Karpas-422 (cell line): ENCODE results near the gene SLC11A1. TPM values are rescaled to one million over a fixed set of nuclear protein-coding genes. Genes with fewer than 3 reads are reported as not detected.

Experiments
- DNase-seq: peaks from one replicate; pipeline ENCODE4 v3.0.0-alpha.2; 2015
- H2AFZ ChIP-seq: fragments of 200-600 bp; sonication (generic); 2 replicates; pipeline ENCODE4 v1.6.1; 2014; ENCODE audit warnings: antibody characterized with exemption, low read length, mixed read lengths
- H3K27ac ChIP-seq: fragments of 200-600 bp; sonication (generic); 2 replicates; pipeline ENCODE4 v1.5.1; 2014; ENCODE audit warnings: mild to moderate bottlenecking, low read length, moderate library complexity
- H3K27me3 ChIP-seq: fragments of 200-600 bp; sonication (generic); 2 replicates; pipeline ENCODE4 v1.6.1; 2014; ENCODE audit warnings: low read length, mixed read lengths
- H3K36me3 ChIP-seq: fragments of 200-600 bp; sonication (generic); 2 replicates; pipeline ENCODE4 v1.6.1; 2014; ENCODE audit warnings: low read length, mixed read lengths; ENCODE audit not compliant: insufficient read depth
- H3K4me1 ChIP-seq: fragments of 200-600 bp; sonication (generic); 2 replicates; pipeline ENCODE4 v1.6.1; 2014; ENCODE audit warnings: mild to moderate bottlenecking, low read length, mixed read lengths
- H3K4me2 ChIP-seq: fragments of 200-600 bp; sonication (generic); 2 replicates; pipeline ENCODE4 v1.6.1; 2014; ENCODE audit warnings: low read length, low read depth, mild to moderate bottlenecking; ENCODE audit not compliant: poor library complexity, severe bottlenecking
- H3K4me3 ChIP-seq: fragments of 200-600 bp; sonication (generic); 2 replicates; pipeline ENCODE4 v1.5.1; 2014; ENCODE audit warnings: mild to moderate bottlenecking, antibody characterized with exemption, low read length, mixed read lengths
- H3K79me2 ChIP-seq: fragments of 200-600 bp; sonication (generic); 2 replicates; pipeline ENCODE4 v1.6.1; 2014; ENCODE audit warnings: mild to moderate bottlenecking, low read length, mixed read lengths
- H3K9ac ChIP-seq: fragments of 200-600 bp; sonication (generic); 2 replicates; pipeline ENCODE4 v1.6.0; 2014; ENCODE audit warnings: low read length
- H3K9me2 ChIP-seq: fragments of 200-600 bp; sonication (generic), shearing (Covaris generic); replicated peaks from 2 replicates; pipeline ENCODE4 v1.6.0; 2014; ENCODE audit warnings: mild to moderate bottlenecking, low read length, moderate library complexity; ENCODE audit not compliant: insufficient read depth
- H3K9me3 ChIP-seq: fragments of 300-700, 200-600 bp; sonication (generic); 2 replicates; pipeline ENCODE4 v1.6.1; 2014; ENCODE audit warnings: low read length, mixed read lengths
- H4K20me1 ChIP-seq: fragments of 200-600 bp; sonication (generic); 2 replicates; pipeline ENCODE4 v1.6.1; 2014; ENCODE audit warnings: mild to moderate bottlenecking, antibody characterized with exemption, low read length, low read depth; ENCODE audit not compliant: insufficient read depth
- total RNA-seq: library from RNA; depleted of rRNA; stranded (reverse); fragments of >200 nt; shearing (Covaris generic); gene quantifications from 2 replicates; pipeline ENCODE4 v1.2.3, GENCODE V29; 2014; ENCODE audit warnings: low replicate concordance

Gene SLC11A1
- total RNA-seq, 1 experiment from 2014 or later: not detected

- Histone ChIP-seq H3K4me1 (peaks cover 4% of the 10 kb centered on the region), H3K4me2 (no peak overlapping the region), H3K4me3 (no peak overlapping the region), H3K79me2 (no peaks in the 10 kb centered on the region), H2AFZ (no peak overlapping the region), H3K9me2 (no peaks in the 10 kb centered on the region), H3K9me3 (no peaks in the 10 kb centered on the region), H3K36me3 (no peaks in the 10 kb centered on the region), H4K20me1 (no peaks in the 10 kb centered on the region), H3K27me3 (no peaks in the 10 kb centered on the region), H3K9ac (no peak overlapping the region), H3K27ac (no peak overlapping the region)
- DNase-seq: no peak
Observed at GRCh38 chr2:218423584-218423983, 41.5 kb downstream of the SLC11A1 start.

GRCh38 chr2:218425531-218425930, 43.5 kb downstream of the SLC11A1 start:
- no peak overlapping the region for H3K4me2 ChIP-seq
- H4K20me1 ChIP-seq: no peaks in the 10 kb centered on the region
- H3K79me2 ChIP-seq: no peaks in the 10 kb centered on the region
- H3K9me3 ChIP-seq: no peaks in the 10 kb centered on the region
- no peak for DNase-seq
- no peaks in the 10 kb centered on the region for H3K36me3 ChIP-seq
- no peak overlapping the region for H3K27ac ChIP-seq
- no peaks in the 10 kb centered on the region for H3K27me3 ChIP-seq
- H3K4me3 ChIP-seq: no peak overlapping the region
- H3K9me2 ChIP-seq: no peaks in the 10 kb centered on the region
- no peaks in the 10 kb centered on the region for H3K4me1 ChIP-seq
- no peak overlapping the region for H2AFZ ChIP-seq
- H3K9ac ChIP-seq: no peak overlapping the region

GRCh38 chr2:218427741-218428140, 45.7 kb downstream of the SLC11A1 start:
- Histone ChIP-seq H3K9ac (no peak overlapping the region), H3K4me1 (no peaks in the 10 kb centered on the region), H2AFZ (no peak overlapping the region), H3K27ac (no peak overlapping the region), H3K36me3 (no peaks in the 10 kb centered on the region), H4K20me1 (no peaks in the 10 kb centered on the region), H3K27me3 (no peaks in the 10 kb centered on the region), H3K79me2 (no peaks in the 10 kb centered on the region), H3K4me2 (no peak overlapping the region), H3K9me3 (no peaks in the 10 kb centered on the region), H3K4me3 (no peak overlapping the region), H3K9me2 (no peaks in the 10 kb centered on the region)
- DNase-seq: peak; percentile 42

GRCh38 chr2:218428846-218429558, 46.9 kb downstream of the SLC11A1 start:
- H3K4me2 ChIP-seq: no peak overlapping the region
- H4K20me1 ChIP-seq: no peaks in the 10 kb centered on the region
- no peaks in the 10 kb centered on the region for H3K27me3 ChIP-seq
- H3K9ac ChIP-seq: no peak overlapping the region
- peak; percentile 15 for DNase-seq
- no peaks in the 10 kb centered on the region for H3K9me2 ChIP-seq
- H3K4me1 ChIP-seq: no peaks in the 10 kb centered on the region
- no peaks in the 10 kb centered on the region for H3K36me3 ChIP-seq
- no peak overlapping the region for H2AFZ ChIP-seq
- H3K9me3 ChIP-seq: no peaks in the 10 kb centered on the region
- H3K79me2 ChIP-seq: no peaks in the 10 kb centered on the region
- H3K4me3 ChIP-seq: no peak overlapping the region
- H3K27ac ChIP-seq: no peak overlapping the region

DNA sequence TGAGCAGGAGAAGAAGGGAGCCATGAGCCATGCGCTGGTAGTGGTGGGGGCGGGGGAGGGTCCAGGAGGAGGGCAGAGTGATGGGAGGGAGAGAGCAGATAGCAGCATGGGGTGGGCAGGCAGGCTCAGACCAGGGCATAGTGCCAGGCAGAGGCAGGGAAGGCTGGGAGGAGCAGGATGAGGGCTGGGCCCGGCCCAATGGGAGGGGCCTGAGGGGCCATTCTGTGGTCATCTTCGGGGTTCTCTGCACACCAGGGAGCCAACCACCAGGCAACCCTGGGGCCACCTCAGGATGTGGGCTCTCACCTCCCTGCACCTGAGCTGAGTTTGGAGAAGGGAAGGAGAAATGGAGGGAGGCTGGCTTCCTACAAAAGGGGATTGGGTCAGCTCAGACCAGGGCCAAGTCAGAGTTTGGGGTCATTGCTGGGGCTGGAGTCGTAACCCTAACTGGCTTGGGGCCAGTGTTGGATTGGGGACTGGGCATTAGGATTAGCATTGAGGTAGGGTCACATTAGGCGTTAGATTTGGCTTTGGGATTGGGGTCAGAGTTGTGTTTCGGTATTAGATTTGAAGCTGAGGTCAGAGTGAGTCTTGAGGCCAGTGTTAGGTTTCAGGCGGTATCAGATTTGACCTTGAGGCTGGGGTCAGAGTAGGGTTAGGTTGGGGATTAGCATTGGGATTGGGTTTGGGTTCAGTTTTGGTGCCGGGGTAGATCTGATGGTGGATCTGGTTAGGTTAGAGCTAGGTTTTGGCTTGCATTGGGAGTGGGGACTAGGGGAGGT, 48.0 kb downstream of the SLC11A1 start:
- Histone ChIP-seq H4K20me1 (no peaks in the 10 kb centered on the region), H3K4me3 (no peak overlapping the region), H3K9ac (no peak overlapping the region), H3K27ac (no peak overlapping the region), H2AFZ (no peak overlapping the region), H3K79me2 (no peaks in the 10 kb centered on the region), H3K27me3 (no peaks in the 10 kb centered on the region), H3K36me3 (no peaks in the 10 kb centered on the region), H3K4me1 (no peaks in the 10 kb centered on the region), H3K9me3 (no peaks in the 10 kb centered on the region), H3K4me2 (no peak overlapping the region), H3K9me2 (no peaks in the 10 kb centered on the region)
- peak; percentile 32 for DNase-seq

DNA sequence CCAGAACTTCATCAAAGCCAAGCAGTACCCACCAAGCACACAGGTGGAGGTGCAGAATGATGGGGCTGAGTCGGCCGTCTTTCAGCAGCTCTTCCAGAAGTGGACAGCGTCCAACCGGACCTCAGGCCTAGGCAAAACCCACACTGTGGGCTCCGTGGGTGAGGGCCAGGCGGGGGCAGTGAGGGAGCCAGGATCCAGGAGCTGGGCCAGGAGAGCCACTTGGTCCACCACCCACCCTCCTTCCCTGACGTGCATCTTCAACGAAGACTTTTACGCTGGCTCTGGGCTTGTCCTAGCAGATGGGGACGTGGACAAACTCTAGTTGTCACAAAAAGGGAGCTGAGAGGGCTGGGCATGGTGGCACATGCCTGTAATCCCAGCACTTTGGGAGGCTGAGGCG, 48.6 kb downstream of the SLC11A1 start:
- Histone ChIP-seq H3K4me2 (no peak overlapping the region), H3K79me2 (no peaks in the 10 kb centered on the region), H3K9me2 (no peaks in the 10 kb centered on the region), H3K9ac (no peak overlapping the region), H3K4me3 (no peak overlapping the region), H3K36me3 (no peaks in the 10 kb centered on the region), H4K20me1 (no peaks in the 10 kb centered on the region), H3K27ac (no peak overlapping the region), H2AFZ (no peak overlapping the region), H3K4me1 (no peaks in the 10 kb centered on the region), H3K9me3 (no peaks in the 10 kb centered on the region), H3K27me3 (no peaks in the 10 kb centered on the region)
- peak; percentile 26 for DNase-seq

DNA sequence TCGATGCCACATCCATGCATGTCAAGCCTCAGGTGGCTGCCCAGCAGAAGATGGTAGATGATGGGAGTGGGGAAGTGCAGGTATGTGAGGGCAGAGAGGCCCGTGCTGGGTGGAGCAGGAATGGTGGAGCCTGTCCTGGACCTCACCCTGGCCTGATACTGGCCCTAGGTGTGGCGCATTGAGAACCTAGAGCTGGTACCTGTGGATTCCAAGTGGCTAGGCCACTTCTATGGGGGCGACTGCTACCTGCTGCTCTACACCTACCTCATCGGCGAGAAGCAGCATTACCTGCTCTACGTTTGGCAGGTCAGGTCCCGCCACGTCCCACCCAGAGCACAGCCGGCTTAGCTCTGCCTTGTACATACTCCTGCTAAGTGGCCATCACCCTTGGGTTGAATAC, 49.8 kb downstream of the SLC11A1 start:
- Histone ChIP-seq H3K9me2 (no peaks in the 10 kb centered on the region), H4K20me1 (no peaks in the 10 kb centered on the region), H3K9ac (no peak overlapping the region), H3K79me2 (no peaks in the 10 kb centered on the region), H3K36me3 (no peaks in the 10 kb centered on the region), H2AFZ (no peak overlapping the region), H3K4me2 (no peak overlapping the region), H3K9me3 (no peaks in the 10 kb centered on the region), H3K4me1 (no peaks in the 10 kb centered on the region), H3K27me3 (no peaks in the 10 kb centered on the region), H3K4me3 (no peak overlapping the region), H3K27ac (no peak overlapping the region)
- peak; percentile 23 for DNase-seq

DNA sequence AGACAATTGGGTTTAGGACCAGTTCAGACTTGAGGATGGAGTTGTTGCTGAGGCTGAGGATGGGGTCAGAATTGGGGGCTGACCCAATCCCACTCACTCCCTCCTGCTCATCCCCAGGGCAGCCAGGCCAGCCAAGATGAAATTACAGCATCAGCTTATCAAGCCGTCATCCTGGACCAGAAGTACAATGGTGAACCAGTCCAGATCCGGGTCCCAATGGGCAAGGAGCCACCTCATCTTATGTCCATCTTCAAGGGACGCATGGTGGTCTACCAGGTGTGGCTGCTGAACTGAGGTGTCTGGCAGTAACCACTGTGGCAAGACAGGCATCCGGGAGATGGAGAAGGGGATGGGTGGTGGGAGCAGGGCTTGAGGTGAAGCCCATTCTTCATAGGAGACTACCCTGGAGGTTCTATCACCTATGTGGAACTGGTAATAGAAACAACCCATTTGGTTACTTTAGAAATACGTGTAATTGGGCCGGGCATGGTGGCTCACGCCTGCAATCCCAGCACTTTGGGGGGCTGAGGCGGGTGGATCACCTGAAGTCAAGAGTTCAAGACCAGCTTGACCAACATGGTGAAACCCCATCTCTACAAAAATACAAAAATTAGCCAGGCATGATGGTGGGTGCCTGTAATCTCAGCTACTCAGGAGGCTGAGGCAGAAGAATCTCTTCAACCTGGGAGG, 50.7 kb downstream of the SLC11A1 start:
- Histone ChIP-seq H4K20me1 (no peaks in the 10 kb centered on the region), H3K4me3 (no peak overlapping the region), H2AFZ (no peak overlapping the region), H3K4me1 (no peaks in the 10 kb centered on the region), H3K27me3 (no peaks in the 10 kb centered on the region), H3K4me2 (no peak overlapping the region), H3K9me2 (no peaks in the 10 kb centered on the region), H3K36me3 (no peaks in the 10 kb centered on the region), H3K9ac (no peak overlapping the region), H3K79me2 (no peaks in the 10 kb centered on the region), H3K9me3 (no peaks in the 10 kb centered on the region), H3K27ac (no peak overlapping the region)
- DNase-seq: peak; percentile 27
